GM12878 (cell line): ENCODE measurements around the gene LDLRAD4. TPM values are rescaled to one million over a fixed set of nuclear protein-coding genes. Genes with fewer than 3 reads are reported as not detected.

ENCODE experiments used
- ATAC-seq: fragments of 200-7000 bp; cut with Tn5 transposase; 3 replicates; pipeline ENCODE4 v1.9.1; 2020; ENCODE audit warnings: mild to moderate bottlenecking, moderate library complexity
- BruUV-seq: library from RNA; stranded (reverse); fragments of 400-500 nt; replicated peaks from 2 replicates; lab custom pipeline; 2021; lab: Mats Ljungman, UMichigan
- CTCF ChIA-PET: fragments of 300-600 bp; sonication (Branson Sonifier 250); formaldehyde crosslinking; extraction: SDS; loops from one replicate; lab custom pipeline; 2021; ENCODE audit warnings: inconsistent platforms; lab: Yijun Ruan, JAX
- POLR2A ChIA-PET: fragments of 350-600 bp; formaldehyde crosslinking; extraction: SDS; loops from one replicate; lab custom pipeline; 2021; ENCODE audit warnings: inconsistent platforms; lab: Charles Lee
- RAD21 ChIA-PET: fragments of 300-600 bp; sonication (Branson Sonifier 250); formaldehyde crosslinking; loops from one replicate; lab custom pipeline; 2023; ENCODE audit warnings: antibody characterized with exemption; ENCODE audit not compliant: unreplicated experiment; lab: Charles Lee
- SMC1A ChIA-PET: fragments of 300-600 bp; sonication (Branson Sonifier 250); formaldehyde crosslinking; loops from one replicate; lab custom pipeline; 2023; ENCODE audit not compliant: unreplicated experiment, uncharacterized antibody; lab: Charles Lee
- DNase-seq: peaks from one replicate; pipeline ENCODE4 v3.0.0-alpha.2; 2011; ENCODE audit warnings: low read depth, low spot score
- FAIRE-seq: peaks from 3 replicates; lab custom pipeline; 2011; peaks lifted over from hg19 to GRCh38; lab: Jason Lieb, UNC
- H2AFZ ChIP-seq: 2 replicates; pipeline ENCODE4 v1.6.0; 2011; ENCODE audit warnings: low read depth, low read length, control low read depth; ENCODE audit not compliant: control insufficient read depth
- H3K27ac ChIP-seq: 2 replicates; pipeline ENCODE4 v1.5.1; 2011; ENCODE audit warnings: control low read depth; ENCODE audit not compliant: control insufficient read depth, insufficient read depth
- H3K27me3 ChIP-seq, 2 experiments: replicated peaks in 1 of 2; 2 replicates each; pipeline versions ENCODE4 v1.6.0 to v1.6.1; 2011; ENCODE audit warnings: low read length in 1 of 2; ENCODE audit not compliant: control insufficient read depth in 2 of 2, insufficient read depth in 2 of 2
- H3K36me3 ChIP-seq, 2 experiments: 2 replicates each; pipeline ENCODE4 v1.5.1; 2011; ENCODE audit warnings: low read length in 1 of 2; ENCODE audit not compliant: control insufficient read depth in 2 of 2, insufficient read depth in 2 of 2
- H3K4me1 ChIP-seq: 2 replicates; pipeline ENCODE4 v1.6.1; 2011; ENCODE audit warnings: mild to moderate bottlenecking, low read length, moderate library complexity, mixed read lengths; ENCODE audit not compliant: control insufficient read depth, insufficient read depth
- H3K4me2 ChIP-seq: 2 replicates; pipeline ENCODE4 v1.6.0; 2011; ENCODE audit warnings: control low read depth; ENCODE audit not compliant: control insufficient read depth, insufficient read depth
- H3K4me3 ChIP-seq: fragments of 200-600 bp; sonication (generic); 2 replicates; pipeline ENCODE4 v1.5.1; 2016
- H3K79me2 ChIP-seq: 2 replicates; pipeline ENCODE4 v1.6.0; 2011; ENCODE audit warnings: low read length; ENCODE audit not compliant: control insufficient read depth, insufficient read depth
- H3K9ac ChIP-seq: 2 replicates; pipeline ENCODE4 v1.8.0; 2011; ENCODE audit warnings: low read length, control low read depth, mixed read lengths; ENCODE audit not compliant: control insufficient read depth, insufficient read depth
- H3K9me3 ChIP-seq: replicated peaks from 3 replicates; pipeline ENCODE4 v1.5.1; 2011; ENCODE audit warnings: mild to moderate bottlenecking, low read length; ENCODE audit not compliant: control insufficient read depth, insufficient read depth
- H4K20me1 ChIP-seq: 2 replicates; pipeline ENCODE4 v1.6.0; 2011; ENCODE audit not compliant: control insufficient read depth, insufficient read depth
- EP300 ChIP-seq, 2 experiments: fragments of 150-350 bp in 1 of 2; IDR thresholded peaks; 2 replicates each; pipeline ENCODE4 v1.6.1; 2011 to 2012; ENCODE audit warnings: low read depth in 2 of 2, low read length in 2 of 2, borderline replicate concordance in 1 of 2, improper control_type of control experiment in 1 of 2, inconsistent platforms in 1 of 2; ENCODE audit not compliant: control insufficient read depth in 1 of 2
- RELB ChIP-seq: fragments of 450-650 bp; IDR thresholded peaks from 2 replicates; pipeline ENCODE4 v1.6.1; 2017; ENCODE audit warnings: low read depth, mild to moderate bottlenecking, moderate library complexity
- REST ChIP-seq: IDR thresholded peaks from 2 replicates; pipeline ENCODE4 v1.6.1; 2012; ENCODE audit warnings: mild to moderate bottlenecking, low read depth, low read length
- STAT1 ChIP-seq: fragments of 450-650 bp; conservative IDR thresholded peaks from 2 replicates; pipeline ENCODE4 v1.6.1; 2014; ENCODE audit warnings: antibody characterized with exemption, mild to moderate bottlenecking
- WGBS: methylation state at CpG from one replicate; pipeline ENCODE4 v1.1.6; 2016; ENCODE audit warnings: low lambda C conversion rate; ENCODE audit not compliant: insufficient replicate concordance, insufficient coverage; ENCODE audit errors: missing lambda C conversion rate; 5-methylcytosine and 5-hydroxymethylcytosine counted together
- in situ Hi-C: fragments of 300-500 bp; cut with MboI; formaldehyde crosslinking; loops from 9 replicates; pipeline ENCODE4 v1.14.3; 2018; ENCODE audit warnings: mixed read lengths
- intact Hi-C: fragments of 100-400 bp; cut with micrococcal nuclease; formaldehyde crosslinking; loops from one replicate; pipeline ENCODE4 v1.14.2; 2022; ENCODE audit not compliant: unreplicated experiment
- polyA plus RNA-seq, 11 experiments: library from polyadenylated mRNA; depleted of rRNA in 4 of 11; unstranded in 6 of 11; stranded (reverse) in 5 of 11; fragments of >200 nt; fragmentation: Nextera tagmentation in 4 of 11; fragmentation: Illumina TruSeq in 1 of 11; extraction: Ambion mirVana in 4 of 11; extraction: Trizol in 1 of 11; gene quantifications; 1 replicate in 1 of 11; 2 replicates in 10 of 11; pipeline versions ENCODE4 v1.2.1 to v1.2.3, GENCODE V29; 2011 to 2016; ENCODE audit warnings: inconsistent platforms in 2 of 11, missing spikeins in 2 of 11, low read depth in 1 of 11
- total RNA-seq, 4 experiments: library from RNA; depleted of rRNA in 3 of 4; stranded (reverse); fragments of >200 nt in 3 of 4; fragmentation: Illumina TruSeq in 1 of 4; extraction: Trizol in 1 of 4; gene quantifications; 2 replicates each; pipeline versions ENCODE4 v1.2.1 to v1.2.3, GENCODE V29; 2013 to 2021

LDLRAD4 gene
- total and polyA plus RNA-seq, 10 of the 15 experiments (the other 5 are each of a cell fraction or from before 2014, with no cell fraction given): 2.7 to 16.8 (median 11.2) TPM

GRCh38 chr18:13580351-13580750 is 361.8 kb downstream of the LDLRAD4 start:
- POLR2A ChIA-PET: interaction anchor here (1.3 to 8.5 kb wide), 4 partner anchors 12 to 34 kb away, joined by 3 to 121 read pairs (median 6); no protein-coding TSS in a partner anchor

More at GRCh38 chr18:13580351-13580750, 361.8 kb downstream of the LDLRAD4 start:
- in situ Hi-C loops: no loop called here
- TF ChIP-seq REST (no peak), RELB (no peak), EP300 (IDR thresholded peaks at IDR 0.05; ENCODE audit: borderline replicate concordance in 1 of 2, control insufficient read depth in 1 of 2, low read depth in 2 of 2, low read length in 2 of 2) (no peak), STAT1 (no peak)
- H3K4me3 ChIP-seq: no peak overlapping the region
- no peaks in the 10 kb centered on the region for H3K27me3 ChIP-seq
- ATAC-seq (no peak), DNase-seq (no peak), FAIRE-seq (no peak)
- no TSS peak for BruUV-seq
- ChIA-PET SMC1A (interaction anchor here (0.7 to 6.8 kb wide), 6 partner anchors 13 to 49 kb away, joined by 3 to 133 read pairs (median 5); no protein-coding TSS in a partner anchor), CTCF (interaction anchor here (1.1 to 3.7 kb wide), 4 partner anchors 19 to 32 kb away, joined by 4 to 12 read pairs (median 6); no protein-coding TSS in a partner anchor), RAD21 (interaction anchor here (1.1 to 9.3 kb wide), 5 partner anchors 12 to 46 kb away, joined by 4 to 156 read pairs (median 26); no protein-coding TSS in a partner anchor)
- no peaks in the 10 kb centered on the region for H4K20me1 ChIP-seq
- no peaks in the 10 kb centered on the region for H3K36me3 ChIP-seq
- intact Hi-C loops: no loop called here
- H3K9me3 ChIP-seq: no peaks in the 10 kb centered on the region
- no peak overlapping the region for H3K9ac ChIP-seq
- peaks cover 36% of the 10 kb centered on the region for H3K4me1 ChIP-seq
- H3K27ac ChIP-seq: no peak overlapping the region
- 93% methylated on average over 7 of the region's 7 CpGs for WGBS
- H3K4me2 ChIP-seq: no peak overlapping the region
- no peaks in the 10 kb centered on the region for H3K79me2 ChIP-seq
- no peak overlapping the region; the same call in 1 of the 2 replicates for H2AFZ ChIP-seq
